H1 (cell line): ENCODE results near the gene DVL3. TPM values are rescaled to one million over a fixed set of nuclear protein-coding genes. Genes with fewer than 3 reads are reported as not detected.

Experiments
- BACH1 ChIP-seq: IDR thresholded peaks from 2 replicates; pipeline ENCODE4 v1.6.1; 2012; ENCODE audit warnings: low read length, improper control_type of control experiment
- BRCA1 ChIP-seq: IDR thresholded peaks from 2 replicates; pipeline ENCODE4 v1.6.1; 2012; ENCODE audit warnings: low read depth, low read length, improper control_type of control experiment
- CBX5 ChIP-seq: fragments of 300-800, 300-1000 bp; sonication (generic); IDR thresholded peaks from 2 replicates; pipeline ENCODE4 v1.7.1; 2016; ENCODE audit warnings: antibody characterized with exemption, low read length, low read depth
- CBX8 ChIP-seq: fragments of 300-800, 300-1000 bp; sonication (generic); IDR thresholded peaks from 2 replicates; pipeline ENCODE4 v1.7.1; 2016; ENCODE audit warnings: low read depth, low read length, borderline replicate concordance
- CEBPB ChIP-seq: IDR thresholded peaks from 2 replicates; pipeline ENCODE4 v1.6.1; 2012; ENCODE audit warnings: low read depth, low read length
- EZH2 ChIP-seq: fragments of 200-600 bp; sonication (generic); IDR thresholded peaks from 2 replicates; pipeline ENCODE4 v1.7.1; 2012; ENCODE audit warnings: low read depth, mild to moderate bottlenecking, moderate library complexity, low read length, inconsistent platforms; ENCODE audit not compliant: severe bottlenecking
- FOSL1 ChIP-seq: IDR thresholded peaks from 2 replicates; pipeline ENCODE4 v1.6.1; 2011; ENCODE audit warnings: mild to moderate bottlenecking, low read depth, low read length, moderate library complexity; ENCODE audit not compliant: insufficient read depth
- GABPA ChIP-seq: IDR thresholded peaks from 2 replicates; pipeline ENCODE4 v1.6.1; 2011; ENCODE audit warnings: mild to moderate bottlenecking, low read length, moderate library complexity, borderline replicate concordance; ENCODE audit not compliant: insufficient read depth
- KDM1A ChIP-seq: fragments of 200-600, 300-600 bp; sonication (generic); IDR thresholded peaks from 2 replicates; pipeline ENCODE4 v1.7.1; 2016; ENCODE audit warnings: mild to moderate bottlenecking, low read length, borderline replicate concordance
- POLR2A ChIP-seq, 2 experiments: IDR thresholded peaks; 1 replicate in 1 of 2; 2 replicates in 1 of 2; pipeline ENCODE4 v1.6.1; 2011; ENCODE audit warnings: low read depth in 2 of 2, low read length in 2 of 2, mild to moderate bottlenecking in 2 of 2; ENCODE audit errors: control extremely low read depth in 1 of 2
- RFX5 ChIP-seq: IDR thresholded peaks from 2 replicates; pipeline ENCODE4 v1.6.1; 2011; ENCODE audit warnings: low read depth, low read length, improper control_type of control experiment, borderline replicate concordance
- RXRA ChIP-seq: IDR thresholded peaks from 2 replicates; pipeline ENCODE4 v1.6.1; 2011; ENCODE audit warnings: low read depth, mild to moderate bottlenecking, low read length, moderate library complexity; ENCODE audit not compliant: insufficient read depth
- SAP30 ChIP-seq: fragments of 300-600 bp; sonication (generic); IDR thresholded peaks from 2 replicates; pipeline ENCODE4 v1.7.1; 2012; ENCODE audit warnings: low read length, moderate library complexity, mild to moderate bottlenecking, inconsistent platforms; ENCODE audit not compliant: insufficient read depth, insufficient replicate concordance
- SIRT6 ChIP-seq: IDR thresholded peaks from one replicate; pipeline ENCODE4 v1.7.1; 2012; ENCODE audit warnings: low read length, inconsistent platforms
- SIX5 ChIP-seq: IDR thresholded peaks from 2 replicates; pipeline ENCODE4 v1.6.1; 2011; ENCODE audit warnings: mild to moderate bottlenecking, low read depth, low read length
- SP1 ChIP-seq: IDR thresholded peaks from 2 replicates; pipeline ENCODE4 v1.6.1; 2011; ENCODE audit warnings: low read depth, low read length
- SRF ChIP-seq: IDR thresholded peaks from 2 replicates; pipeline ENCODE4 v1.6.1; 2011; ENCODE audit warnings: mild to moderate bottlenecking, low read depth, low read length, moderate library complexity
- TAF1 ChIP-seq: IDR thresholded peaks from 2 replicates; pipeline ENCODE4 v1.6.1; 2011; ENCODE audit warnings: mild to moderate bottlenecking, low read depth, low read length
- TCF12 ChIP-seq: IDR thresholded peaks from 2 replicates; pipeline ENCODE4 v1.6.1; 2011; ENCODE audit warnings: low read depth, mild to moderate bottlenecking, low read length
- polyA plus RNA-seq, 7 experiments: library from polyadenylated mRNA; depleted of rRNA in 3 of 7; stranded (reverse) in 5 of 7; unstranded in 2 of 7; fragments of >200 nt in 5 of 7; fragments of 200-250 nt in 2 of 7; gene quantifications; 1 replicate in 5 of 7; 2 replicates in 1 of 7; 4 replicates in 1 of 7; pipeline versions ENCODE4 v1.2.1 to v1.2.3, GENCODE V29; 2011 to 2013; ENCODE audit warnings: missing spikeins in 2 of 7, mixed read lengths in 2 of 7
- total RNA-seq: library from RNA; stranded (reverse); fragmentation: NEBNext Ultra II Directional; extraction: Animal tissue kit (Norgen Biotek cat#: 25700); gene quantifications from 2 replicates; pipeline ENCODE4 v1.2.1, GENCODE V29; 2021
- TF ChIP-seq, protein P1 (sequence below), 3 experiments: IDR thresholded peaks; 1 replicate in 2 of 3; 2 replicates in 1 of 3; pipeline versions ENCODE4 v1.5.1 to v1.6.1; 2011; ENCODE audit warnings: low read length in 3 of 3, mild to moderate bottlenecking in 3 of 3, inconsistent platforms in 2 of 3, low read depth in 1 of 3, moderate library complexity in 1 of 3; ENCODE audit not compliant: insufficient read depth in 1 of 3; ENCODE audit errors: control extremely low read depth in 1 of 3
- TF ChIP-seq, protein P2 (sequence below): IDR thresholded peaks from 2 replicates; pipeline ENCODE4 v1.6.1; 2011; ENCODE audit warnings: low read length, improper control_type of control experiment

DVL3 gene
- total and polyA plus RNA-seq, 2 of the 8 experiments (the other 6 are each of a cell fraction or from before 2014, with no cell fraction given) = 38.5 to 66.6 TPM

- TF ChIP-seq SP1 (peak; percentile 47; the same call in 1 of the 2 replicates), KDM1A (no peak), GABPA (0 out of 2 replicates have a peak, but pooled peaks have one; percentile 23), CEBPB (no peak), CBX5 (no peak), BACH1 (no peak), FOSL1 (no peak), RXRA (no peak), SIX5 (no peak), SAP30 (no peak), EZH2 (no peak), SIRT6 (no peak), SRF (no peak), BRCA1 (no peak), TAF1 (peak; percentile 51; the same call in 1 of the 2 replicates), CBX8 (no peak), TCF12 (no peak), RFX5 (no peak), POLR2A (IDR thresholded peaks at IDR 0.05; ENCODE audit: control extremely low read depth in 1 of 2, low read depth in 2 of 2, low read length in 2 of 2) (peak in 1 of 2 experiments; percentile 77; a peak in 2 of 3 replicates)
- TF ChIP-seq, protein P1, sequence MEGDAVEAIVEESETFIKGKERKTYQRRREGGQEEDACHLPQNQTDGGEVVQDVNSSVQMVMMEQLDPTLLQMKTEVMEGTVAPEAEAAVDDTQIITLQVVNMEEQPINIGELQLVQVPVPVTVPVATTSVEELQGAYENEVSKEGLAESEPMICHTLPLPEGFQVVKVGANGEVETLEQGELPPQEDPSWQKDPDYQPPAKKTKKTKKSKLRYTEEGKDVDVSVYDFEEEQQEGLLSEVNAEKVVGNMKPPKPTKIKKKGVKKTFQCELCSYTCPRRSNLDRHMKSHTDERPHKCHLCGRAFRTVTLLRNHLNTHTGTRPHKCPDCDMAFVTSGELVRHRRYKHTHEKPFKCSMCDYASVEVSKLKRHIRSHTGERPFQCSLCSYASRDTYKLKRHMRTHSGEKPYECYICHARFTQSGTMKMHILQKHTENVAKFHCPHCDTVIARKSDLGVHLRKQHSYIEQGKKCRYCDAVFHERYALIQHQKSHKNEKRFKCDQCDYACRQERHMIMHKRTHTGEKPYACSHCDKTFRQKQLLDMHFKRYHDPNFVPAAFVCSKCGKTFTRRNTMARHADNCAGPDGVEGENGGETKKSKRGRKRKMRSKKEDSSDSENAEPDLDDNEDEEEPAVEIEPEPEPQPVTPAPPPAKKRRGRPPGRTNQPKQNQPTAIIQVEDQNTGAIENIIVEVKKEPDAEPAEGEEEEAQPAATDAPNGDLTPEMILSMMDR (IDR thresholded peaks at IDR 0.05; ENCODE audit: control extremely low read depth in 1 of 3, insufficient read depth in 1 of 3, low read depth in 1 of 3, low read length in 3 of 3) = no peak
- TF ChIP-seq, protein P2, sequence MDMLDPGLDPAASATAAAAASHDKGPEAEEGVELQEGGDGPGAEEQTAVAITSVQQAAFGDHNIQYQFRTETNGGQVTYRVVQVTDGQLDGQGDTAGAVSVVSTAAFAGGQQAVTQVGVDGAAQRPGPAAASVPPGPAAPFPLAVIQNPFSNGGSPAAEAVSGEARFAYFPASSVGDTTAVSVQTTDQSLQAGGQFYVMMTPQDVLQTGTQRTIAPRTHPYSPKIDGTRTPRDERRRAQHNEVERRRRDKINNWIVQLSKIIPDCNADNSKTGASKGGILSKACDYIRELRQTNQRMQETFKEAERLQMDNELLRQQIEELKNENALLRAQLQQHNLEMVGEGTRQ = no peak
Observed at GRCh38 chr3:184176377-184177330, 21.5 kb downstream of the DVL3 start (continued).
